Midbrain (tissue), 1 donor: Measurements from ENCODE around the gene ETFA.

Source experiments
- DNase-seq: peaks from one replicate; lab custom pipeline; 2025; lab: John Stamatoyannopoulos, UW

Gene ETFA

DNA sequence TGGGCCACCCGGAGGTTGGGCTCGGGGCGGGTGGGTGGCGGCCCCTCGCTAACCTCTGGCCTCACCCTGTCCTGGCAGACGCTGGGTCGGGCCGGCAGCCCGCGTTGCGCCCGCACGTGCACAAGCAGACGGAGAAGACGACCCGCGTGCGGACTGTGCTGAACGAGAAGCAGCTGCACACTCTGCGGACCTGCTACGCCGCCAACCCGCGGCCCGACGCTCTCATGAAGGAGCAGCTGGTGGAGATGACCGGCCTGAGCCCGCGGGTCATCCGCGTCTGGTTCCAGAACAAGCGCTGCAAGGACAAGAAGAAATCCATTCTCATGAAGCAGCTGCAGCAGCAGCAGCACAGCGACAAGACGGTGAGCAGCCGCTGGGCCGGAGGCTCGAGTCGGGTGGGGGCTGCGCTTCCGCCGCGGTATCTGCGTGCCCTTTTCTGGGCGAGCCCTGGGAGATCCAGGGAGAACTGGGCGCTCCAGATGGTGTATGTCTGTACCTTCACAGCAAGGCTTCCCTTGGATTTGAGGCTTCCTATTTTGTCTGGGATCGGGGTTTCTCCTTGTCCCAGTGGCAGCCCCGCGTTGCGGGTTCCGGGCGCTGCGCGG is 29.0 kb upstream of the ETFA start:
- no peak for DNase-seq

DNA sequence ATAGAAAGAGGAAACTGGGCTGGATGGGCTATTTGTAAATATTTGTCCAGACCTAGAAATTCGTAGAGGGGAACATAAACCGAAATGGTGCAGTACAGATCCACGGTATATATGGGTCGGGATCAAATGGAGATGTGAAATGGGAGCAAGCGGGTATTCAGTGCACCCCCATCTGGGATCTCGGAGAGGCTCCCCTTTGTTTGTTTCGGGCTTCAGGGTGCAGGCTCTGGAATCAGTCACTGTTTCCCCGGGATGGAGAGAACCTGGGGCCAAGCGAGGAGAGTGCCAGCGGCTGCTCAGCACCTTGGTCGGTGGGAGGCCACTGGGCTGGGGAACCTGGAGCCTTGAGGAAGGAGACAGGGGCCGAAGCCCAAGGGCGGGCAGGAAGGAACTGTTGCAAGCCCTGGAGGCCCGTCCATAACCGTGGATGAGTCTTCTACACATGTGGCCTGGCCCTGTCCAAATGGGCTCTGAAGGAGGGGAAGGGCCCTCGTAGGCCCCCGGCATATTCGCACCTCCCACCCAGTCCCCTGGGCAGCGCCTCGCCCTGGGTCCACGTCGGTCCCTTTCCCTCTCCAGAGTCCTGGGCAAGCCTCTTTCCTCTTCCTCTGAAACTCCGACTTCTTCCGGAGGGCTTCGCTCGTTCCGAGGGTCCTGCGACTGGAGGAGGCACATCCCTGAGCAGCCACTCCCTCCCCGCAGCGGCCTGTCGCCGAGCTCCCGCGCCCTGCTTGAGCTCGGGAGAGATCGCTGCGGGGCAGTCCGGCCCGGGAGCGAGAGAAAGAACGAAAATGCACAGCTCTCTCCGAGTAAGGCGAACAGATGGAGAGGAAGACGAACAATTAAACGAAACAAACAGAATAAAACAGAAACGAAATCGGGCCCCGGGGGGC is 28.3 kb upstream of the ETFA start:
- no peak for DNase-seq

DNA sequence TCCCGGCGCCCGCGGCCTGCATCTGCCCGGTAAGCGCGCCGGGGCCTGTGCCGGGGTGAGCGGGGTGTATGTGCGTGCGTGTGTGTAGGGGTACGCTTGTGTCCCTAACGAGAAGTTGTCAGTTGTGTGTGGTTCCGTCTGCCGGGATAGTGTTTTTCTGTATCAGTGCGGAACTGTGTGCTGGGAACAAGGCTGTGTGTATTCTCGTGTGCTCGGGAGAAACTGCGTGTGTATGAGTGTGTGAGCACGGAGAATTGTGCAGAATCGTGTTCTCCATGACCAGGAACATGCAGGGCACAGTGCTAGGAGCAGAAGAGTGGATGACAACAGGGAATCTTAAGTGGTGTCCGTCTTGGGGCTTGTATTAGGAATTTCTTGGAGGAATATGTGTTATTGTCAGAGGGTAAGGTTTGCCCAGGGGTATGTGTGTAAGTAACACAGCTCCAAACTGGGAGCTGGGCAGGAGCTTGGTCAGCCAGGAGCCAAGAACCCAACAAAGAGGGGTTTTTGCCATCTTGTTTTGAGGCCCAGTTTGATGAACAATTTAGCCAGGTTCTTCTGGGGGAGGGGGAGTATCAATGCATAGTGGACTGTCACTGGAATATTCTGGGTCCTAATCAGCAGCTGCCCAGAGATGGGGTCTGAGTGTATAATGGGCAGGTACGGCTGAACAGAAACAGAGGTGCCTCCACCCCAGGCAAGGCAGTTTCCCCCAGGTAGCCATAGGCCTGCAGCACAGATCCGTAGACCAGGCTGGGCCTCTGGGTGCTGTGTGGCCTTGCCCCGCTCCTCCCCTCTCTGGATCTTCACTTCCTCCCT is 27.4 kb upstream of the ETFA start:
- DNase-seq = no peak

DNA sequence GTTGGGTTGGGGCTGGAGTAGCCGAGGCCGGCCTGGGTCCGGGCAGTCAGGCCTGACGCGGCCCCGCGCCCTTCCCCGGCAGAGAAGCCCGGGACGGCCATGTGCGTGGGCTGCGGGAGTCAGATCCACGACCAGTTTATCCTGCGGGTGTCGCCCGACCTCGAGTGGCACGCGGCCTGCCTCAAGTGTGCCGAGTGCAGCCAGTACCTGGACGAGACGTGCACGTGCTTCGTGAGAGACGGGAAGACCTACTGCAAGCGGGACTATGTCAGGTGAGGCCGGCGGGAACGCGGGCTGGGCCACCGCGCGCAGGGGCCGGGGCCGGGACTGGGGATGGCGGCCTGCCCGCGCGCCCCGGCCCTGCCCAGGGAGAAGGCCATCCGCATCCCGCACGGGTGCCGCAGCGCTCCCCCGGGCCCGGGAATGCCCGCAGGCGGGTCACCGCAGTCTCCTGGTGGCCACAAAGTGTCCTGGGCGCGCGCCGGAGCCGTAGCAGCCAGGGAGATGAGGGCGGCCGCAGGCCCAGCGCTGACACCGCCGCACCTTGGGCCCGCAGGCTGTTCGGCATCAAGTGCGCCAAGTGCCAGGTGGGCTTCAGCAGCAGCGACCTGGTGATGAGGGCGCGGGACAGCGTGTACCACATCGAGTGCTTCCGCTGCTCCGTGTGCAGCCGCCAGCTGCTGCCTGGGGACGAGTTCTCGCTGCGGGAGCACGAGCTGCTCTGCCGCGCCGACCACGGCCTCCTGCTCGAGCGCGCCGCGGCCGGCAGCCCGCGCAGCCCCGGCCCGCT is 26.6 kb upstream of the ETFA start:
- no peak for DNase-seq

- DNase-seq = no peak
These were observed 25.9 kb upstream of the ETFA start for GRCh38 chr15:76337059-76337695.

DNA sequence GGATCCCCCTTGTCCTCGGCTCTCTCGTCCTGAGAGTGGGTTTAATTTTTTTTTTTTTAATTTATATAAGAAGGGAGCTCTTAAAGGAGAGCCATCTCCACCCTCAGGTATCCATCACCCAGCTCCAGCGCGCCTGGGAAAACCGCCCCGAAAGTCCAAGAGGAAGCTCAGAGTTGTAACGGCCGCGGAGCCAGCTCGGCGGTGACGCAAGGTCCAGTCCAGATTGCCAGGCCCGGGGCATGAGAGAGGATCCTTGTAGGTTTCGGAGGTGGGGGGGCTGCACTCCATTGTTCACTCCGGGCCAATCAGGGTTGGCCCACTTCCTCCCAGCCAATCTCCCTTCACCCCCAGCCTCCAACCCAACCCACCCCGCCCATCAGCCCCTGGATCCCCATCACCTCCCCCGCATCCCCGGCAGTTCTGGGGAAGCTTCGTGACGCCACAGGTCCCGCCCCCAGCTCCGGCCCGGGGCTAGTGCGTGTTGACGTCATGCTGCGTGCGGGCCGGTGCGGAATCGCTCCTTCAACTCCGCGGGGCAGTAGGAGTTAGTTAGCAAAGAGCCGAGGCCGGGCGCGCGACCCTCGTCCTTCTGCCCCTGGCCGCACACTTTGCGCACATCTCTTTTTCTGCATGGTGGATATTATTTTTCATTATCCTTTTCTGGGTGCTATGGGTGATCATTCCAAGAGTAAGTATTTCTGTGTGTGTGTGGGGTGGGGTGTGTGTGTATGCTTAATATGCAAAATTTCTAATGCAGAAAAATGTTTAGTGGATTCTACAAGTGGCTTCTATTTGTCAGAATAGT is 25.2 kb upstream of the ETFA start, which contains the start of gene ISL2:
ISL2 (plus strand) TSS at position 520 of the 805 bp plus-strand sequence; CDS start at position 631, 111 bp downstream.
- DNase-seq = peak; percentile 55

- DNase-seq = no peak
These were observed 24.3 kb upstream of the ETFA start for GRCh38 chr15:76335307-76336253.

- no peak for DNase-seq
These were observed 23.4 kb upstream of the ETFA start for GRCh38 chr15:76334438-76335306.

GRCh38 chr15:76333720-76334437 is 22.6 kb upstream of the ETFA start:
- DNase-seq = no peak

DNA sequence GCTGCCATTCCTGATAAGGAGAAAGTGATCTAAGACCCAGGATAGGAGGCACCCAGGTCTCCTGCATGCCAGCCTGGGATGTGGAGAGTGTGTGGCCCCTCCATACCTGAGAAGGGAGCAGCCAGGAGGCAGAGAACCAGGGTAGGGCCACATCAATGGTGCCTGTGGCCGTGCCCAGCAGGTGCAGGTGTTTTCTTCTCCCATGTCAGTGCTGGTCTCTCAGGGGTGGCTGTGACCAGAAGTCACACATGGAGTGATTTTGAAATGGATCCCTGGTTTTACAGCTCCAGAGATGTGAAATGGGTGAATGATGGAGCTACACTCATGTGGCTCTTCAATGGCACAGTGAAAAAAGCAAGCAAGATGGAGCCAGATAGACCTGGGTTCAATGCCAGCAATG is 22.0 kb upstream of the ETFA start:
- no peak for DNase-seq

- DNase-seq = no peak
These were observed 21.5 kb upstream of the ETFA start for GRCh38 chr15:76332796-76333195.

GRCh38 chr15:76330080-76330680 is 18.9 kb upstream of the ETFA start:
- peak; percentile 8 for DNase-seq

- no peak for DNase-seq
These were observed 17.7 kb upstream of the ETFA start for GRCh38 chr15:76328958-76329357.

- no peak for DNase-seq
These were observed 16.9 kb upstream of the ETFA start for GRCh38 chr15:76328106-76328696.

DNA sequence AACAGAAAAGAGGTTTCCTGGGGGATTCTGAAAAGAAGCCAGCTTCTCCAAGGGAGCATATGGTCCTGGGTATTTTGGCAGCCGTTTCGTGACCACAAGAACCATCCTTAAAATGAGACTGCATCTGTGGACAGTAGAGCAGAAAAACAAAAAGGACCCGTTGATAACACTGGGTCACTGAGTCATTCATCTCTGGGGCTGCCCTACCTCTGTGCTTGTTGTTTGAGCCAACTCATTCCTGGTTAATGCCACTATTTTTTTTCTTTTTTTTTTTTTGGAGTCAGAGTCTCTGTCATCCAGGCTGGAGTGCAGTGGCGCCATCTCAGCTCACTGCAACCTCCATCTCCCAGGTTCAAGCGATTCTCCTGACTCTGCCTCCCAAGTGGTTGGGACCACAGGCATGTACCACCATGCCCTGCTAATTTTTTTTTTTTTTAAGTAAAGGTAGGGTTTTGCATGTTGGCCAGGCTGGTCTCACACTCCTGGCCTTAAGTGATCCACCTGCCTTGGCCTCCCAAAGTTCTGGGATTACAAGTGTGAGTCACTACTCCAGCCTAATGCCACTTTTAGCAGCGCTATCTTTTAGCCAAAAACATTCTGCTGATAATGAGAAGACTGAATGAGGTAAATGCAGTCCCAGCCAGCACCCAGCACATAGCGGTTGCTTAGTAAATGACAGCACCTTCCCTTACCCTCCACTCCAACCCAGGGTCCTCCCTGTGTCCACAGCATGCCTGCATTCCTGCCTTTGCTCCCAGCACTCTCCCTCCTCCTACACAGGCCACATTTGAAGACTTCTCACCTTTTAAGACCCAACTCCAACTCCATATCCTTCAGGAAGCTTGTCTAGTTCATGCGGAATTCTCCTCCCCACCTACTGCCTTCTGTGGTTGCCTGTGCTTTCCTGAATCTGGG is 16.2 kb upstream of the ETFA start:
- no peak for DNase-seq

DNA sequence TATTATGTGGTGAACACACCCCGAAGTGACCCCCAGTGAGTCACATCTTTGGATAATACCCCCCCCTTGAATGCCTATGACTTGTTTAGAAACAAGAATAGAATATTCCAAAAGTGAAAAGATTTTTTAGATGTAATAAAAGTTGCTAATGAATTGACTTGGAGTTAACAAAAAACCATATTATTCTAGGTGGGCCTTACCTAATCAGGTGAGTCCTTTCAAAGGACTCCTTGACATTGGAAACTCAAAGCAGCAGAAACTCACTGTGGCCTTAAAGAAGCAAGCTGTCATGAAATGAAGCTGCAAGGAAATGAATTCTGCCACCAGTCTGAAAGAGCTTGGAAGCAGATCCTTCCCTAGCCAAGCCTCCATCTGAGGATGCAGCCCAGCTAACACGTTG is 14.4 kb upstream of the ETFA start:
- DNase-seq = no peak
